Endothelial cell of umbilical vein (primary cell): ENCODE results near the gene AKAP8. TPM values are rescaled to one million over a fixed set of nuclear protein-coding genes. Genes with fewer than 3 reads are reported as not detected.

Experiments used
- BruUV-seq: library from RNA; stranded (reverse); fragments of 400-500 nt; replicated peaks from 2 replicates; lab custom pipeline; 2021; lab: Mats Ljungman, UMichigan
- CTCF ChIA-PET: fragments of 300-600, 350-600 bp; sonication (Branson Sonifier 250); formaldehyde crosslinking; loops from one replicate; lab custom pipeline; 2021; ENCODE audit warnings: antibody characterized with exemption, inconsistent platforms; lab: Charles Lee
- POLR2A ChIA-PET: fragments of 300-600, 350-600 bp; sonication (Branson Sonifier 250); formaldehyde crosslinking; loops from one replicate; lab custom pipeline; 2021; ENCODE audit warnings: antibody characterized with exemption, inconsistent platforms; lab: Charles Lee
- DNase-seq: peaks from one replicate; pipeline ENCODE4 v3.0.0-alpha.2; 2011; ENCODE audit warnings: low read depth, low spot score
- FAIRE-seq: peaks from 2 replicates; lab custom pipeline; 2011; peaks lifted over from hg19 to GRCh38; lab: Jason Lieb, UNC
- H2AFZ ChIP-seq: 2 replicates; pipeline ENCODE4 v1.6.0; 2012; ENCODE audit warnings: low read depth, low read length, control low read depth, inconsistent platforms
- H3K27ac ChIP-seq: 2 replicates; pipeline ENCODE4 v1.5.1; 2011; ENCODE audit warnings: low read depth, mild to moderate bottlenecking, control low read depth, low read length, moderate library complexity; ENCODE audit not compliant: insufficient read depth
- H3K27me3 ChIP-seq, 2 experiments: 2 replicates each; pipeline versions ENCODE4 v1.6.0 to v1.6.1; 2011; ENCODE audit warnings: low read length in 2 of 2, mixed read lengths in 1 of 2; ENCODE audit not compliant: control insufficient read depth in 2 of 2, insufficient read depth in 2 of 2
- H3K36me3 ChIP-seq, 2 experiments: 2 replicates in 1 of 2; 3 replicates in 1 of 2; pipeline ENCODE4 v1.5.1; 2011; ENCODE audit warnings: low read length in 2 of 2, mild to moderate bottlenecking in 1 of 2, moderate library complexity in 1 of 2; ENCODE audit not compliant: control insufficient read depth in 2 of 2, insufficient read depth in 2 of 2; ENCODE audit errors: extremely low read depth in 1 of 2
- H3K4me1 ChIP-seq: 3 replicates; pipeline ENCODE4 v1.5.1; 2011; ENCODE audit warnings: mild to moderate bottlenecking, low read length; ENCODE audit not compliant: control insufficient read depth, insufficient read depth; ENCODE audit errors: extremely low read depth
- H3K4me2 ChIP-seq: 2 replicates; pipeline ENCODE4 v1.6.1; 2011; ENCODE audit warnings: low read length, control low read depth, mixed read lengths; ENCODE audit not compliant: insufficient read depth
- H3K4me3 ChIP-seq, 3 experiments: fragments of 200-600 bp in 1 of 3; sonication (generic), shearing (Covaris generic) in 1 of 3; replicated peaks in 1 of 3; 2 replicates each; pipeline ENCODE4 v1.5.1; 2011 to 2016; ENCODE audit warnings: control low read depth in 3 of 3, low read length in 3 of 3, mild to moderate bottlenecking in 2 of 3, inconsistent platforms in 1 of 3, low read depth in 1 of 3, moderate library complexity in 1 of 3; ENCODE audit not compliant: insufficient read depth in 1 of 3
- H3K79me2 ChIP-seq: 2 replicates; pipeline ENCODE4 v1.6.0; 2012; ENCODE audit warnings: low read length, inconsistent platforms; ENCODE audit not compliant: control insufficient read depth, insufficient read depth
- H3K9ac ChIP-seq: replicated peaks from 2 replicates; pipeline ENCODE3; 2011; ENCODE audit warnings: low read length, control low read depth; ENCODE audit not compliant: insufficient read depth; ENCODE audit errors: extremely low read depth
- H3K9me1 ChIP-seq: replicated peaks from 3 replicates; pipeline ENCODE4 v1.6.0; 2011; ENCODE audit warnings: mild to moderate bottlenecking, low read length; ENCODE audit not compliant: control insufficient read depth, insufficient read depth; ENCODE audit errors: extremely low read depth
- H3K9me3 ChIP-seq: replicated peaks from 2 replicates; pipeline ENCODE4 v1.5.1; 2012; ENCODE audit warnings: low read length, inconsistent platforms; ENCODE audit not compliant: control insufficient read depth, insufficient read depth
- H4K20me1 ChIP-seq: replicated peaks from 2 replicates; pipeline ENCODE3; 2011; ENCODE audit warnings: mild to moderate bottlenecking, low read length; ENCODE audit not compliant: control insufficient read depth, insufficient read depth; ENCODE audit errors: extremely low read depth
- EZH2 ChIP-seq: IDR thresholded peaks from 2 replicates; pipeline ENCODE4 v1.6.1; 2012; ENCODE audit warnings: borderline replicate concordance, low read depth, mild to moderate bottlenecking, moderate library complexity, low read length, inconsistent platforms; ENCODE audit not compliant: severe bottlenecking
- FOS ChIP-seq: IDR thresholded peaks from 2 replicates; pipeline ENCODE4 v1.6.1; 2011; ENCODE audit warnings: mild to moderate bottlenecking, low read length, moderate library complexity, borderline replicate concordance; ENCODE audit not compliant: insufficient read depth
- GATA2 ChIP-seq: IDR thresholded peaks from 2 replicates; pipeline ENCODE4 v1.7.0; 2011; ENCODE audit warnings: low read depth, mild to moderate bottlenecking, moderate library complexity, mixed read lengths, low read length; ENCODE audit not compliant: insufficient read length, insufficient read depth
- JUN ChIP-seq: IDR thresholded peaks from 2 replicates; pipeline ENCODE4 v1.6.1; 2011; ENCODE audit warnings: borderline replicate concordance, low read depth; ENCODE audit not compliant: insufficient read length, insufficient read depth
- MYC ChIP-seq: IDR thresholded peaks from one replicate; pipeline ENCODE4 v1.6.1; 2011; ENCODE audit warnings: mild to moderate bottlenecking, low read depth, low read length
- POLR2A ChIP-seq: IDR thresholded peaks from 2 replicates; pipeline ENCODE4 v1.6.1; 2012; ENCODE audit warnings: low read depth, mild to moderate bottlenecking, control low read depth, low read length
- POLR2AphosphoS5 ChIP-seq: IDR thresholded peaks from 2 replicates; pipeline ENCODE4 v1.6.1; 2012; ENCODE audit warnings: low read depth, mild to moderate bottlenecking, control low read depth, low read length, moderate library complexity; ENCODE audit not compliant: insufficient read depth
- dilution Hi-C: fragments of 300-500 bp; cut with MboI; formaldehyde crosslinking; loops from one replicate; pipeline ENCODE4 v1.15.0; 2019; ENCODE audit warnings: low sequenced_read_pairs; ENCODE audit not compliant: extremely low pct_ligation_motif_present
- intact Hi-C: fragments of 100-400 bp; cut with micrococcal nuclease; formaldehyde crosslinking; loops from one replicate; pipeline ENCODE4 v1.10.0; 2022
- polyA plus RNA-seq, 4 experiments: library from polyadenylated mRNA; depleted of rRNA in 3 of 4; stranded (reverse) in 3 of 4; unstranded in 1 of 4; fragments of >200 nt; gene quantifications; 2 replicates each; pipeline versions ENCODE4 v1.2.1 to v1.2.3, GENCODE V29; 2011 to 2012; ENCODE audit warnings: missing spikeins in 1 of 4
- total RNA-seq: library from RNA; stranded (reverse); gene quantifications from 2 replicates; pipeline ENCODE4 v1.2.3, GENCODE V29; 2021
- TF ChIP-seq, protein P1 (sequence below), 2 donors: IDR thresholded peaks; 1 replicate in 1 of 2; 2 replicates in 1 of 2; pipeline ENCODE4 v1.5.1; 2011; ENCODE audit warnings: low read length in 2 of 2, mild to moderate bottlenecking in 2 of 2, moderate library complexity in 2 of 2, control low read depth in 1 of 2, inconsistent platforms in 1 of 2, low read depth in 1 of 2; ENCODE audit not compliant: insufficient read depth in 1 of 2; ENCODE audit errors: extremely low read depth in 1 of 2
- TF ChIP-seq, protein P2 (sequence below): IDR thresholded peaks from 2 replicates; pipeline ENCODE4 v1.6.1; 2011; ENCODE audit not compliant: insufficient read depth, insufficient read length

Gene AKAP8
- total and polyA plus RNA-seq, 2 donors (not counting 3 experiments of a cell fraction or from before 2014, with no cell fraction given) = 16.4 to 44.1 TPM

DNA sequence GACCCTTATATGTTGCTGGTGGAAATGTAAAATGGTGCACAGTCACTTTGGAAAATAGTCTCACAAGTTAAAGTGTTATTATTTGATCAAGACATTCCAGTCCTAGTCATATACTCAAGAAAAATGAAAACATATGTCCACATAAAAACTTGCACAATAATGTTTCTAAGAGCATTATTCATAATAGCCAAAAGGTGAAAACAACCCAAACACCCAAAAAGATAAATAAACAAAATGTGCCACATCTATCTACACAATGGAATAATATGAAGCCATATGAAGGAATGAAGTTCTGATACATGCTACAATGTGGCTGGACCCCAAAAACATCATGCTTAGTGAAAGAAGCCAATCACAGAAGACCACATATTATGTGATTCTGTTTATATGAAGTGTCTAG lies 14.4 kb upstream of the AKAP8 start:
- no peak for FAIRE-seq
- no peak overlapping the region for H3K27ac ChIP-seq
- H3K9ac ChIP-seq = no peak overlapping the region
- H3K9me3 ChIP-seq = no peaks in the 10 kb centered on the region
- H3K9me1 ChIP-seq = no peaks in the 10 kb centered on the region
- no peak overlapping the region for H2AFZ ChIP-seq
- intact Hi-C loops (no loop called here), dilution Hi-C loops (no loop called here)
- CTCF ChIA-PET = interaction anchor here (0.7 kb wide), 1 partner anchor 11 kb away, joined by 5 read pairs; no protein-coding TSS in a partner anchor
- H3K27me3 ChIP-seq = no peaks in the 10 kb centered on the region
- H3K4me2 ChIP-seq = no peak overlapping the region
- H3K36me3 ChIP-seq = peaks cover 6 to 31% of the 10 kb centered on the region in 2 experiments
- H3K79me2 ChIP-seq = peaks cover 10% of the 10 kb centered on the region
- TF ChIP-seq, protein P1, sequence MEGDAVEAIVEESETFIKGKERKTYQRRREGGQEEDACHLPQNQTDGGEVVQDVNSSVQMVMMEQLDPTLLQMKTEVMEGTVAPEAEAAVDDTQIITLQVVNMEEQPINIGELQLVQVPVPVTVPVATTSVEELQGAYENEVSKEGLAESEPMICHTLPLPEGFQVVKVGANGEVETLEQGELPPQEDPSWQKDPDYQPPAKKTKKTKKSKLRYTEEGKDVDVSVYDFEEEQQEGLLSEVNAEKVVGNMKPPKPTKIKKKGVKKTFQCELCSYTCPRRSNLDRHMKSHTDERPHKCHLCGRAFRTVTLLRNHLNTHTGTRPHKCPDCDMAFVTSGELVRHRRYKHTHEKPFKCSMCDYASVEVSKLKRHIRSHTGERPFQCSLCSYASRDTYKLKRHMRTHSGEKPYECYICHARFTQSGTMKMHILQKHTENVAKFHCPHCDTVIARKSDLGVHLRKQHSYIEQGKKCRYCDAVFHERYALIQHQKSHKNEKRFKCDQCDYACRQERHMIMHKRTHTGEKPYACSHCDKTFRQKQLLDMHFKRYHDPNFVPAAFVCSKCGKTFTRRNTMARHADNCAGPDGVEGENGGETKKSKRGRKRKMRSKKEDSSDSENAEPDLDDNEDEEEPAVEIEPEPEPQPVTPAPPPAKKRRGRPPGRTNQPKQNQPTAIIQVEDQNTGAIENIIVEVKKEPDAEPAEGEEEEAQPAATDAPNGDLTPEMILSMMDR (IDR thresholded peaks at IDR 0.05; ENCODE audit: extremely low read depth in 1 of 2, insufficient read depth in 1 of 2, low read depth in 1 of 2, low read length in 2 of 2) = no peak
- no peak for TF ChIP-seq POLR2A
- TF ChIP-seq JUN = no peak
- no peak for TF ChIP-seq GATA2
- no peak for TF ChIP-seq EZH2
- no peak for TF ChIP-seq MYC
- TF ChIP-seq, protein P2, sequence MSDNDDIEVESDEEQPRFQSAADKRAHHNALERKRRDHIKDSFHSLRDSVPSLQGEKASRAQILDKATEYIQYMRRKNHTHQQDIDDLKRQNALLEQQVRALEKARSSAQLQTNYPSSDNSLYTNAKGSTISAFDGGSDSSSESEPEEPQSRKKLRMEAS = no peak
- TF ChIP-seq FOS = no peak
- TF ChIP-seq POLR2AphosphoS5 = no peak
- H4K20me1 ChIP-seq = no peaks in the 10 kb centered on the region
- BruUV-seq = no TSS peak
- no peaks in the 10 kb centered on the region for H3K4me1 ChIP-seq
- POLR2A ChIA-PET = interaction anchor here (0.6 kb wide), 1 partner anchor 80 kb away, joined by 14 read pairs; no protein-coding TSS in a partner anchor
- no peak for DNase-seq
- H3K4me3 ChIP-seq = no peak overlapping the region
